Measurements from ENCODE around the gene RDH5.

DNA sequence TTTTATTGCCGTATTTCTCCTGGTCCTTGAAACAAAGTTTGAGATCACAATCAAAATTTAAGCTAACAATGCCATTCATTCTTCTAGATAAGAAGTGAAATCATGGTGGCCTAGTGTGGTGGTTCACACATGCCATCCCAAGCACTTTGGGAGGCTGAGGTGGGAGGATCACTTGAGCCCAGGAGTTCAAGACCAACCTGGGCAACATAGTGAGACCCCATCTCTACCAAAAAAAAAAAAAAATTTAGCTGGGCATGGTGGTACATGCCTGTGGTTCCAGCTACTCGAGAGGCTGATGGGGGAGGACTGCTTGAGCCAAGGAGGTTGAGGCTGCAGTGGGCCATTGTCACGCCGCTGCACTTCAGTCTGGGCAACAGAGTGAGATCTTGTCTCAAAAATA is 47.0 kb downstream of the RDH5 start:
- TF ChIP-seq EZH2 (IDR thresholded peaks at IDR 0.05; ENCODE audit: borderline replicate concordance, insufficient read depth, low read length, poor library complexity, severe bottlenecking) (no peak), POLR2AphosphoS5 (IDR thresholded peaks at IDR 0.05) (no peak), EP300 (conservative IDR thresholded peaks at IDR 0.05; ENCODE audit: poor library complexity, severe bottlenecking) (no peak)

Data from neural cell (in vitro differentiated cells).